Thyroid gland (tissue), 4 donors: ENCODE results near the gene MRGPRF.

Experiments
- CTCF ChIP-seq, 6 experiments: fragments of 200-600 bp in 3 of 6; fragments of 450-650 bp in 3 of 6; sonication (generic) in 3 of 6; IDR thresholded peaks; one replicate each; pipeline ENCODE4 v1.5.1; 2016 to 2019; ENCODE audit warnings: antibody characterized with exemption in 6 of 6, mild to moderate bottlenecking in 2 of 6, inconsistent platforms in 1 of 6, moderate library complexity in 1 of 6
- POLR2A ChIP-seq, 2 donors: fragments of 450-650 bp; IDR thresholded peaks; one replicate each; pipeline ENCODE4 v1.6.1; 2017; ENCODE audit warnings: antibody characterized with exemption in 2 of 2, mild to moderate bottlenecking in 2 of 2, moderate library complexity in 1 of 2

- TF ChIP-seq CTCF (IDR thresholded peaks at IDR 0.05) (peak in 3 of 6 experiments; percentile 29 to 57 (median 37)), POLR2A (IDR thresholded peaks at IDR 0.05) (no peak)
Measured at GRCh38 chr11:69044111-69045013, 31.3 kb upstream of the MRGPRF start.
